ENCODE results near the gene ACO1.

Gene ACO1

DNA sequence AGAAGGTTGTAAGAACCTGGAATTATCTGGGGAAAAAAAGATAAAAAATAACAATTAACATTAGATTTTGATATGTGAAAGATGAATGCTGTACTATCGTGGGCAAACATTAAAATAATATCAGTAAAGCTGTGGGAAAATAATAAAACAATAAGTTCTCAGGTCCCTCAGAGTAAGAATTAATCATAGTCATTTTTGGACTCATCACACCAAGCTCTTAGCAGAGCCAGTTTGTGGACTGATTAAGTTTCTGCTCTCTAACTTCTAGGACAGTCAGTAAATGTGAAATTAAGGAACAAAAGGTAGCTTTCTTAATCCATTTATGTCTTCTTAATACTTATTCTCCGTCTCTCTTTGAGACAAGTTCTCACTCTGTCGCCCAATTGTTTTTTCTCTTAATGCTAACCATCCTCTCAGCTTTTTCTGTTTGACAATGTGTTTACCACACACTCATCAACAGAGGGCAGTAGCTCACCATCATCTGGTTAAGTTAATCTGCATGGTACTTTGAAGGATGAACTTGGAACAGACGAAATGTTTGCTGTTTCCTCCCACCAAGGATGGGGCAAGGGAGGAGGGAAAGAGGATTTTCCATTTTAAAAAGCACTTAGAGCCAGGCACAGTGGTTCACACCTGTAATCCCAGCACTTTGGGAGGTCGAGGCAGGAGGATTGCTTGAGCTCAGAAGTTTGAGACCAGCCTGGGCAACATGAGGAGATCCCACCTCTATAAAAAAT lies 5.3 kb upstream of the ACO1 start:
- DNase-seq, result peak; percentile 75
- in situ Hi-C loops (cut with MboI; ENCODE audit: low pct_unique_long_range_greater_than_20kb, low sequenced_read_pairs), result loop anchor here (25.0 kb wide), 1 partner anchor 608 kb away; no protein-coding TSS in a partner anchor

DNA sequence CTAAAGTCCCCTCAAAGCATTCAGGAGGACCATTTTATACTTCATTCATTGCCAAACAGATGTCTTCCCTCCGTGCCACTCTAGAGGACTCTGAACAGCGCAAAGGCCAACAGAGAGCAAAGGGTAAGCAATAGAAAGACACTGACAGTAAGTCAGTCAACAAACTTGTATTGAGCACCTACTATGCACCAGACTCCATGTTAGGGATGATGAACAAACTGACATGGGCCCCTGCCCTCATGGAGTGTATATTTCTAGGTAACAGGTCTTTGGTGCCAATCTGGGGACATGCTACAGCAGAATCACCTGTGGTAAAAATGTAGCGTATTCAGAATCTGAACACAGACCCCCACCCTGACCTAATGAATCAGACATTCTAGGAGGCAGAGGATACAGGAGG lies 3.5 kb upstream of the ACO1 start:
- no peak for DNase-seq
- in situ Hi-C loops (cut with MboI; ENCODE audit: low pct_unique_long_range_greater_than_20kb, low sequenced_read_pairs), result loop anchor here (10.0 to 25.0 kb wide), 2 partner anchors 194 to 606 kb away; partner anchors contain the start of gene NDUFB6

DNA sequence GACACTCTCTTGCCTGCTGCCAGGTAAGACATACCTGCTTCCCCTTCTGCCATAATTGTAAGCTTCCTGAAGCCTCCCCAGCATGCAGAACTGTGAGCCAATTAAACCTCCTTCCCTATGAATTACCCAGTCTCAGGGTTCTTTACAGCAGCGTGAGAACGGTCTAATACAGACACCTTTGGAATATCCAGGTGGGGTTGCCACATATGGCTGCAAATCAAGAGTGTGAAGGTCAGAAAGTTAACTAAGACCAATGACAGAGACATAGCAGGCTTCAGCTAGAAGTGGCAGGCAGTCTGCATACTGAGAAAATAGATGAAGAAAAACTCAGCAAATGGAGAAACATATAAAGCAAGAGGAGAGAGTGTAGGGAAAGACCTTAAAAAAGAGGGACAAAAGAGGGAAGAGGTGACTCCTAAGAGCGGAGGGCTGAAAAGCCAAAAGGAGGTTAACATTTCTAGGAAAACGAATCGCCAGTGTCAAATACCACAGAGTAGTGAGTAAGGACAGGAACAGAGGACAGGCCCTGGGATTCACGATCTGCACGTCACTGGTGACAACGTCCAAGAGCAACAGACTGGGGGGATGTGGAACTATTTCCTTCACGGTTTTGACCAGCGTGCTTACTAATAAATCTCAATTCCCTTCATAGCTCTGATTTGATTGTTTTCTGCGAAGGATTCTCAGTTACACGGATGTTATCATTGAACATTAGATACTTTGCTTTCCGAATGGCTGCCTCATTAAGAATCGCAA lies 1.7 kb upstream of the ACO1 start:
- DNase-seq, result no peak
- in situ Hi-C loops (cut with MboI; ENCODE audit: low pct_unique_long_range_greater_than_20kb, low sequenced_read_pairs), result loop anchor here (10.0 to 25.0 kb wide), 2 partner anchors 192 to 605 kb away; partner anchors contain the start of gene NDUFB6

DNA sequence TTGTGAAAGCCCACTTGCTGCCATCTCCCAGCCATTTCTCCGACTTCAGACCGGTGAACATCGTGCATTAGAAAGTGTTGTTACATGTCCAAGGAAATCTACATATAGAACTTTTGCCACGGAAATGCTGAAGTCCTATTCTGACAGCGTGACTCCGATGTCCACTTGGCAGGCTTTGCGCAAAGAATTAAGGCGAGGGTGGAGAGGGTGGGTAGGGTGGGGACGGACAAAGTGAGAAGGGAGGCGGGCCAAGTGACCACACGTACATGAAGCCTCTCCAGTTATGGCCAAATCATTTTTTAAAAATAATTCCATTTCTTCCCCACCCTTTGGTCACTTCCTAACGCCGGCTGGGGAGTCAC lies 460 bp upstream of the ACO1 start:
- no peak for DNase-seq
- in situ Hi-C loops (cut with MboI; ENCODE audit: low pct_unique_long_range_greater_than_20kb, low sequenced_read_pairs), result loop anchor here (10.0 to 25.0 kb wide), 2 partner anchors 191 to 603 kb away; partner anchors contain the start of gene NDUFB6

DNA sequence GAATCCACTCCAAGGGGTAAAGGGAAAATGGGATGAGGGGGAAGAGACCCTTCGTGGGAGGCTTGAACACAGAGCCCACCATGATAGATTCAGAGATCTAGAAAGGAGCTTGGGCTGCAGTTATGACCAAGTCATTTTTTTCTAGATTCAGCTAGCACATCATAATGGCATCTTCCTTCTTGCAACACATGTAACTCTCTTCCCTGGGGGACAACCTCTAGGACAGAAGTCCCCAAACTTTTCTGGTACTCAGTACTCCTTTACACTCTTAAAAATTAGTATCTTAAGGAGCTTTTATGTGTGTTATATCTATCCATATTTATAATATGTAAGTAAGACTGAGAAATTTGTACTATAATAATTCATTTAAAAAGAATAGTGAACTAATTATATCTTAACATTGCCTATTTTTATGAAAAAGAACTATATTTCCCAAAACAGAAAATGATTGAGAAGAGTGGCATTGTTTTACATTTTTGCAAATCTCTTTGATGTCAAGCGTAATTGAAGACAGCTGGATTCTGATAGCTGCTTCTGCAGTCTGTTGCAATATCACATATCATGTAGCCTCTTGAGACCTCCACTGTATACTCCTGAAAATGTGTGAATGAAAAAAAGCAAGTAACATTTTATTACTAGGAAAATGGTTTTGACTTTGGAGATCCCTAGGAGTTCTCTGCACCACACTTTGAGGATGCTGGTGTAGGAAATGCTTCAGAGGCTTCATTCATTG lies 875 bp downstream of the ACO1 start:
- DNase-seq, result no peak
- in situ Hi-C loops (cut with MboI; ENCODE audit: low pct_unique_long_range_greater_than_20kb, low sequenced_read_pairs), result loop anchor here (10.0 to 25.0 kb wide), 2 partner anchors 189 to 602 kb away; partner anchors contain the start of gene NDUFB6

DNA sequence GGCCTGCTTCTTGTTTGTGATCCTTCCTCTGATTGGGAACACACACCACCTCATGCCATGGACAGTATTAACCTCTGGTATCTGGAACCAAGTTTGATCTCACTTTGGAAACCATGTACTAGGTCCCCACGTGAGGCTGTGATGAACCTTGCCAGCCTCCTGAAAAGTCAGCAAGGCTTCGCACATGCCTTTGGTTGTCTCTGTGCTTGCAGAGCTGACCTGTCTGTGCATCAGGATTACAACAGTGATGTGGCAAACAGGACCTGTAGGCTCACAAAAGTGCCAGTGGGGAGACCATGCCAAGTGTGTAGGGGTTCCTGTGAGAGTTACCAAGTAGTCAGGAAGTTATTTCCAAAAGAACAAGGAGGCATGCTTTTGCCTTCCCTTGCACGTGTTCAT lies 1.4 kb downstream of the ACO1 start:
- DNase-seq, result no peak
- in situ Hi-C loops (cut with MboI; ENCODE audit: low pct_unique_long_range_greater_than_20kb, low sequenced_read_pairs), result loop anchor here (10.0 to 25.0 kb wide), 2 partner anchors 189 to 601 kb away; partner anchors contain the start of gene NDUFB6

DNA sequence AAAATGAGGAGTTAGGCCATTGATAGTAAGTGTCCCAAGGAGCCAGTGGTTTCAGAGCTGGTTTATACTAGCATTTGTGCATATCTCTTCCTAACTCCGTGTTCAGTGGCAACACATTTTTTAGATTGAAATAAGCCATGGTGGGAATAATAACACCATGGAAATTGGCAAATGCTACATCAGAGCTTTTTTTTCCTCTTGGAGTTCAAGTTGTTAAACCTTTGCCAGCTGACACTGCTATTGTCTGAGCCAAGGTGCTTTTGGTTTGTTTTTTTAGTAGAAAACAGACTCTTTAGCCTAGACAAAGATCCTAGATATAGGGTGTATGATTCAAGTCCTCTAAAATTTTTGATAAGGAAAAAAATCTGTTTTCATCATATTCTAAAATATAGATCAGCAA lies 2.8 kb downstream of the ACO1 start:
- no peak for DNase-seq
- in situ Hi-C loops (cut with MboI; ENCODE audit: low pct_unique_long_range_greater_than_20kb, low sequenced_read_pairs), result loop anchor here (10.0 to 25.0 kb wide), 2 partner anchors 188 to 600 kb away; partner anchors contain the start of gene NDUFB6

DNA sequence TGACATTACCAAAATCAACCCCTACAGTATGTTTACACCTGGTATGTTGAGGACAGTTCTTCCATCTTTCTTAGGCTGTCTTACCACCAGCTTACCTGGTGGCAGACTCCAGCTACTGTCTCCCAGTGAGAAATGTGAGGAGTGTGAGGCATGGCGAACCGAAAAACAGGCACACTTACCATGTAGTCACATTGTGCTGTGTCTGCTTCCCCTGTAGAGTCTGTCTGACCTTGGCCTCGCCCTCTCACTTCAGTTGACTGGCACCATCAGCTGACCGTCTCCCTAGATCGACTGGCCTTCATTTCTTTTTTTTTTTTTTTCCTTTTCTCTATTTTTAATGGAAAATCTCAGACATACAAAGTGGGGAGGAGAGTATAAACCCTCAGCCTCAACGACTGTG lies 4.9 kb downstream of the ACO1 start:
- in situ Hi-C loops (cut with MboI; ENCODE audit: low pct_unique_long_range_greater_than_20kb, low sequenced_read_pairs), result loop anchor here (10.0 to 25.0 kb wide), 2 partner anchors 185 to 598 kb away; partner anchors contain the start of gene NDUFB6
- no peak for DNase-seq

DNA sequence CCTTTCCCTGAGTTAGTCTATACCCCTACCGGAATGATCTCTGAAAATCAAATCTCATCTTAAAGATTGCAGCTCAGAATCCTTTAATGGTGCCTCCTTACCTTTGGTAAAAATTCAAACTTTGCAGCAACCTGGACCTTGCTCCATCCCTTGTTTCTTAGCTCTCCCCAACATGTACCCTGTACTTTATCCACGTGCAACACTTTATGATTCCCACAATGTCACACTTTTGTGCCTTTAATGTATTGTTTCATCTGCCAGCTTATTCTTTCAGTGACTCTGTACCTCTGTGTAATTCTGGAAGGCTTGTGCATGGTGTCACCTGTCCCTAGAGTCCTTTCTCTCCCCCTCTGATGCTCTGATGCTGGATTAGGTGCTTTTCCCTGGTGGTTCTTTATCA lies 9.5 kb downstream of the ACO1 start:
- in situ Hi-C loops (cut with MboI; ENCODE audit: low pct_unique_long_range_greater_than_20kb, low sequenced_read_pairs), result loop anchor here (25.0 kb wide), 1 partner anchor 593 kb away; no protein-coding TSS in a partner anchor
- DNase-seq, result no peak

DNA sequence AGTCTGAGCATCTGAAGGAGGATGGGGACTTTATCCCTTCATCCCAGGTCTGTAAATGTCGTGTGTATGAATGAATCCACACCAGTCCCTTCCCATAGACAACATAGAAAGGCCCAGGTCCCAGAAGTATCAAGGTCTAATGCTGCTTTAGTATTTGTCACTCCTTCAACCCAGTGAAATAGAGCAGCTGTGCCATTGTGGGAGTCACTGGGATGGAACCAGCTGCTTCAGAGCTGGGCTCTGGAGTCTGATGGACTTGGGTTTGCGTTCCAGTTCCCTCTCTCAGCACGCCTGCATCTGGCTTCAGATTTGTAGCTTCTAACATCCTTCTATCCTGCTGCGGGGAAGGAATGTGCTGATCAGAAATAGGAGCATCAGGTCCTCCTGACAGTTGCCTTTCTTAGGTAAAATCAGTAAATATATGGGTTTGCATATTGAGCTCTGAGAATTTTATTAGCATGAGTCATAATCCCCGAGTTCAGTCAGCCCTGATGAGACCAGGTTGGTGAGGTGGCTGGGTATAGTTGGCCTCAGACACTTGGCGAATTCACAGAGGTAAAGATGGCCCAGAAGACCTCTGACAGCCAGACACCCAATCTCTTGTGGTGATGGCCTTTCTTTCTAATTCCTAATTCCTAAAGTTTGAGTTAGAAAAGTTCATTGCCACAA lies 10.1 kb downstream of the ACO1 start:
- in situ Hi-C loops (cut with MboI; ENCODE audit: low pct_unique_long_range_greater_than_20kb, low sequenced_read_pairs), result loop anchor here (25.0 kb wide), 1 partner anchor 593 kb away; no protein-coding TSS in a partner anchor
- no peak for DNase-seq

DNA sequence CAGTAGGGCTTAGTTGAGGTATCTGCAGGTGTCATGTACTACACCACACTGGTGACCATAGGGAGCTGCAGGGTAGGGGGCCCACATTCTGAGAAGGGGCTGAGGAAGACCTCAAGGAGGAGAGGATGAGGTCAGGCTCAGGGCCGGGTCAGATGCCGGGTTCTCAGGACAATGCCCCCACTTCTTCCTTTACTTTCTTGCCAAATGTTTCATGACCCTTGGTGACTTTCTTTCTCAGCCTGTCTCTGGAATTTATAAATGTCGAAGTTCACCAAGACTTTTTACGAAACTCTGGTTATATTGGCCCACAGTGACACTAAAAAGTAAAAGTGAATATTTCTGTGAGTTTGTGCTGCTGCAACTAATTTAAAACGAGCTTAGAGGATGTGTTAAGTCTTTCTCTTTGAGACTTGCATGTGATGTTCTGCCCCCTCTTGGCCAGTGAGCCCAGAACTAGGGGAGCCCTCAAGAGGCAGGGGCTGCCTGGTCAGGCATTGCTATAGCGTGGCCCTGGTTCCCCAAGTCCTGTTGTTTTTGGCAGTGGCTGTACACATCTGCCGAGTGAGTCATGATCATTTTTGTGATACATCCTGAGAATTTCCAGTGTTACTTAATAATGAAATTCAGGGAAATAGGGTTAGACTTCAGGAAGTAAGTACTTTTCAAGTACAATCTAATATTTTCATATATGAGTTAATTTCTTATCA lies 11.2 kb downstream of the ACO1 start:
- in situ Hi-C loops (cut with MboI; ENCODE audit: low pct_unique_long_range_greater_than_20kb, low sequenced_read_pairs), result loop anchor here (25.0 kb wide), 1 partner anchor 592 kb away; no protein-coding TSS in a partner anchor
- DNase-seq, result no peak

DNA sequence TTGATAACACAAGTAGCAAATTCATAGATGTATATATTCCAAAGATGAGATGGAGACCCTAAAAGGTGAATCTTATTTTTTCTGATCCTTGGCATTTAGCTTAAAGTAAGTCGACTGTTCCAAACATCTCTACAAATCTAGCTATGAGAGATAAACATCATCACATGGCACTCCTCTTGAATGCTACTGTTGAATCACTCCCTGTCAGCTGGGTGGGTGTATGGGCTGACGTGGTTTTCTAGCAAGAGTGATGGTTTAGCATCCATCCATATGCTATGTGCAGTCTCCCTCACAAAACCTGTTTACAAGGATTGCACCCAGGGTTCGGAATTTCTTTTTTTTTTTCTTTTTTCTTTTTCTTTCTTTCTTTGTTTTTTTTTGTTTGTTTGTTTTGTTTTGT lies 13.8 kb downstream of the ACO1 start:
- in situ Hi-C loops (cut with MboI; ENCODE audit: low pct_unique_long_range_greater_than_20kb, low sequenced_read_pairs), result loop anchor here (25.0 kb wide), 1 partner anchor 589 kb away; no protein-coding TSS in a partner anchor
- no peak for DNase-seq

DNA sequence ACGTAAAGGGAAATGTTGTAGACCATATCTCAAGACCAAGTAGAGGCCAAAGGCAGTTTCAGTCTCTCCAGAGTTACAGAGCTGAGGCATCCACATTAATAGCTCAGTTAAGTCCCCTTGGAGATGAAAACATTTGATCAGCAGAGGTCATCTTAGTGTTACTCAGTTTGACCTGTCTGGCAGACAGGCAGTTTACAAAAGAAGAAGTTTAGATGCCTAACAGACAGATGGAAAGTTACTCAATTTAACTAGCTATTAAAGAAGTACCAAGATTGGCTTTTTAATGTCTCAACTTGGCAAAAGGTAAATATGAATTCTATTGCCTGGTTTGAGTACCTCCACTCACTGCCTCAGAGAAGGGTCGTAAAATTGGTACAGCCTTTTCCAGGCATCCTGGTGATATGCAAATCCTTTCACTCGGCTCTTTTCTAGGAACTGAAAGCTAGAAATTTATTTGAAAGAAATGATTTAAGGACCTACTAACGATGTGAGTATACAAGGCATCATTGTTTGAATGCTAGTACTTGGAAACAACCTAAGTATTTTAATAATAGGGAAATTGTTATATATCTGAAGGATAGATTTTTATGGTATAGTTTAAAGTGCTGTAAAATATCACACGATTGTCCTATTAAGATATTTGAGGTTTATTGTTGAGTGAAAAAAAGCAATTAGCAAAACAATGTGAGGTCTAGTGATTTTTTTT lies 14.8 kb downstream of the ACO1 start:
- no peak for DNase-seq
- in situ Hi-C loops (cut with MboI; ENCODE audit: low pct_unique_long_range_greater_than_20kb, low sequenced_read_pairs), result loop anchor here (25.0 kb wide), 1 partner anchor 588 kb away; no protein-coding TSS in a partner anchor

DNA sequence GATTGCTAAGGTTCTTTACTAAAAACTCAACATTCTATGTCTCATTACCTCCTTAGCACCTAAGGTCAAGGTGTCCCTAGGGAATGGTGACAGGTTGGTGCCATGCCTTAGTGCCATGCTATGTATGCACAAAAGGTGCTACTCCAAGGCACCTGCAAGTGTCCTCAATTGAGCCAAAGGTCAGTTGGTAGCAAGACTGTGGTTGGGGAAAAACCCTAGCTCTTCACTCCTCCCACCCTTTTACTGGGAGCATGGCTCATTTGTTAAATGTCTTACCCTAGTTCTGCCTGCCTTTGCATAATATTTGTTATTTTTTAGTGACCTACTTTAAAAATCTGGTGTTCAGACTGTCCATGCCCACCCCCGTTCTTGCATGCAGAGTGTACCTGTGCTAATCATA lies 17.0 kb downstream of the ACO1 start:
- in situ Hi-C loops (cut with MboI; ENCODE audit: low pct_unique_long_range_greater_than_20kb, low sequenced_read_pairs), result no loop called here
- no peak for DNase-seq

DNA sequence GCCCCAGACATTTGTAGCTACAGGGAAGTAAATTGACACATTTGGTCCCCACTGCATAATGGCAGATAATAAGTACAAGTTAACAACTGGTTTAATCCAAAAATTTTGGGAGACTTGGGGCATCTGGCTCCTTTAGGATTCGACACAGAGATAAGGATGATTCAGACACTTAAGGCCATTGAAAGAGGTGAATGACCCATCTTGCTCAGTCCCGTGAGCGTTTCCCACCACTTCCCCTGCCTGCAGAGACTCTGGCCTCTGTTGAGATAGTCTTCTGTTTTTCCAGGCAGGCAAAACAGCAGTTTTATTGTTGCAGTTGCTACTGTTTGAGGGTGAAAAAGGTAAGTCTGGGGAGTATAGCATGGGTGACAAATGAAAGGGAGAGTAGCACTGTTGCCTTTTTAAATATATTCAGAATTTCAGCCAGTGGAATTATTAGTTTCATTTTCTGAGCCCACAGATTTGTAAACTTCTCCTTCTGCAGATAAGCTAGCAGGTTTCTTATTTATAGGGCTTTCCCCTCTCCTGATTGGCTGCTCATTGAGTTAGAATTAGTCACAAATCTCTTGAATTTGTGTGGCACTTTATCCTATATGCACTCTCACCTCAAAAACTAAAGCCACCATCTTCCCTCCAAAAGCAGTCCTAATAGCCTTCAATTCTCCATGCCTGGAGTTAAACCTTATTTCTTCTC lies 19.3 kb downstream of the ACO1 start:
- no peak for DNase-seq
- in situ Hi-C loops (cut with MboI; ENCODE audit: low pct_unique_long_range_greater_than_20kb, low sequenced_read_pairs), result no loop called here

DNA sequence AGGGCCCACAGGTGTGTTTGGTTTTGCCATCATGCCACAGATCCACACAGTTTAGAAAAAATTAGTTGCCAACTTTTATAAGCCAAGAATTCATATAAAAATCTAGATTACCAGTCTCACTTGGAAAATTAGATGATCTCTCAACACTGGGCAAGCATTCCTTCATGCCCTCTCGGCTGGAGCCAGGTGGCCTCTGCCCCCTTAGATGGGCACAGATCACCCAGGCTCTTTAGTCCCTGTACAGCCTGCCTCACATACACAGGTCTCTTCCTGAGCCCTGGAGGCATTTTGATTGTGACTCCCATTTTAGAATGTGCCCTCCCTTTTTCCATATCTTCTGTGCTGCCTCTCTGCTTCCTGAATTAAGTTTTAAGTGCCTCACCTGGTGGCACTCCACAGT lies 20.0 kb downstream of the ACO1 start:
- in situ Hi-C loops (cut with MboI; ENCODE audit: low pct_unique_long_range_greater_than_20kb, low sequenced_read_pairs), result no loop called here
- DNase-seq, result no peak

DNA sequence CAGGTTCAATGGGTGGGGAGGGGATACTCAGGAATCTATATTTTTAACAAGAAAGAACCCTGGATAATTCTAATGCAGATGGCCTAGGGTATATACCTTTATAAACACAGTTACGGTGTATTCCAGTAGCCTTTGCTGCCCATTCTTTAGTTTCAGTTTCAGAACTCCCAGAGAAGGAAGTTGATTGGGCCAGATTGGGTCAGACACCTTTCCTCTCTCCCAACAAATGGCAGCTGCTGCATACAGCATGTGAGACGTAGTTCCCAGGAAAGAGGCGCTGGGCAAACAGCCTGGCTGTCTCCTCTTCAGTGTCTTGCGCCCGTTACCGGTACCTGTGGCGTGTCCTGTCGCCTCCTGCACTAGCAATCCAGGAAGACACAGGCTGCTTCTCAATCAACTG lies 20.4 kb downstream of the ACO1 start:
- no peak for DNase-seq
- in situ Hi-C loops (cut with MboI; ENCODE audit: low pct_unique_long_range_greater_than_20kb, low sequenced_read_pairs), result no loop called here

Measured in KBM-7 (cell line).